Fibroblast of the aortic adventitia (primary cell): ENCODE measurements around the gene CCER1. TPM values are rescaled to one million over a fixed set of nuclear protein-coding genes. Genes with fewer than 3 reads are reported as not detected.
A peak's percentile ranks its signal among the peaks of the same experiment; 100 is the strongest.

Experiments used
- DNase-seq: peaks from one replicate; pipeline ENCODE4 v3.0.0-alpha.2; 2010; ENCODE audit warnings: low read depth
- H3K4me3 ChIP-seq: 2 replicates; pipeline ENCODE4 v1.5.1; 2011; ENCODE audit warnings: low read depth, mild to moderate bottlenecking, control low read depth, low read length, moderate library complexity
- CTCF ChIP-seq: IDR thresholded peaks from 2 replicates; pipeline ENCODE4 v1.5.1; 2011; ENCODE audit warnings: mild to moderate bottlenecking, low read length, control low read depth, inconsistent platforms; ENCODE audit not compliant: insufficient read depth
- total RNA-seq: library from RNA; depleted of rRNA; stranded (reverse); fragments of >200 nt; gene quantifications from 2 replicates; pipeline ENCODE4 v1.2.3, GENCODE V29; 2012; ENCODE audit warnings: low replicate concordance

Gene CCER1
- total RNA-seq, 1 donor, result not detected

- DNase-seq, result no peak
- no peak overlapping the region for H3K4me3 ChIP-seq
- no peak for TF ChIP-seq CTCF
Observed at GRCh38 chr12:90921536-90921935, 33.4 kb downstream of the CCER1 start.

GRCh38 chr12:90920222-90920621 is 34.8 kb downstream of the CCER1 start:
- no peak for TF ChIP-seq CTCF
- no peak overlapping the region for H3K4me3 ChIP-seq
- DNase-seq, result no peak

- no peak for TF ChIP-seq CTCF
- no peak for DNase-seq
- H3K4me3 ChIP-seq, result no peak overlapping the region
Observed at GRCh38 chr12:90917431-90917830, 37.5 kb downstream of the CCER1 start.

GRCh38 chr12:90916516-90916915 is 38.5 kb downstream of the CCER1 start:
- no peak for TF ChIP-seq CTCF
- no peak overlapping the region for H3K4me3 ChIP-seq
- no peak for DNase-seq

- no peak for TF ChIP-seq CTCF
- no peak for DNase-seq
- H3K4me3 ChIP-seq, result no peak overlapping the region
Observed at GRCh38 chr12:90915353-90915752, 39.6 kb downstream of the CCER1 start.

GRCh38 chr12:90910958-90911357 is 44.0 kb downstream of the CCER1 start:
- no peak for TF ChIP-seq CTCF
- peak; percentile 82 for DNase-seq
- H3K4me3 ChIP-seq, result no peak overlapping the region

GRCh38 chr12:90909069-90909770 is 45.8 kb downstream of the CCER1 start:
- TF ChIP-seq CTCF, result peak; percentile 79
- DNase-seq, result peak; percentile 82
- H3K4me3 ChIP-seq, result no peak overlapping the region
